GM12865 (cell line): ENCODE results near the gene FGF22.
"Not testable (repeated sequence)": the region's sequence is repeated elsewhere in the genome, so short reads cannot be mapped to it uniquely, and the experiment has no call there.

ENCODE experiments used
- DNase-seq: peaks from one replicate; pipeline ENCODE4 v3.0.0; 2010; ENCODE audit warnings: low read depth
- H3K4me3 ChIP-seq: 2 replicates; pipeline ENCODE4 v1.5.1; 2011; ENCODE audit warnings: mild to moderate bottlenecking, low read depth, low read length, control low read depth
- CTCF ChIP-seq: IDR thresholded peaks from 2 replicates; pipeline ENCODE4 v1.5.1; 2011; ENCODE audit warnings: low read length, control low read depth, low read depth, inconsistent platforms; ENCODE audit not compliant: insufficient read depth; ENCODE audit errors: missing control alignments

The FGF22 gene

DNA sequence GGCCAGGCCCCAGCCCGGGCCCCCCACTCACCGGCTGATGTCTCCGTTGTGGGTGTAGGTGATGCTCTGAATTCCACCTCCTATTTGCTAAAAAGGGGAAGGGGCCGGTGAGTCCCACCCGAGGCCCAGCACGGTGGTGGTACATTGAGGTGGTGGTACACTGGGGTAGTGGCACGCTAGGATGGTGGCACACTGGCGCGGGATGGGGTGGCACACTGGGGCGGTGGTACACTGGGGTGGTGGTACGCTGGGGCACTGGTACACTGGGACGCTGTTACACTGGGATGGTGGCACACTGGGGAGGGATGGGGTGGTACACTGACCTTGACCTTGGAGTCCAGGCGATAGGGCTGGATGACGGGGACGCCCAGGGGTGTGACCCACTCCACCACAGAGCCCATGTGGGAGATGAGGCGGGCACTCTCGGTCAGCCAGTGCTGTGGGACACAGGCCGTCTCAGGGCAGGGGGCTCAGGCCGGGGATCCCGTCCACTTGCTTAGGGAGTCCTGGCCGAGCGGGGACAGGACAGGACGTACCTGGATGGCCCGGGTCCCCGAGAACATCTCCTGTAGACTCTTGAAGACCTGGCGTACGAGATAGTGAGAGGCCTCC is 20.9 kb upstream of the FGF22 start:
- no peak overlapping the region for H3K4me3 ChIP-seq
- DNase-seq = no peak
- TF ChIP-seq CTCF = no peak

- DNase-seq = no peak
- H3K4me3 ChIP-seq = no peak overlapping the region
- TF ChIP-seq CTCF = no peak
Observed at GRCh38 chr19:619286-620002, 20.2 kb upstream of the FGF22 start.

GRCh38 chr19:620166-620862 is 19.4 kb upstream of the FGF22 start:
- no peak overlapping the region for H3K4me3 ChIP-seq
- DNase-seq = no peak
- no peak for TF ChIP-seq CTCF

DNA sequence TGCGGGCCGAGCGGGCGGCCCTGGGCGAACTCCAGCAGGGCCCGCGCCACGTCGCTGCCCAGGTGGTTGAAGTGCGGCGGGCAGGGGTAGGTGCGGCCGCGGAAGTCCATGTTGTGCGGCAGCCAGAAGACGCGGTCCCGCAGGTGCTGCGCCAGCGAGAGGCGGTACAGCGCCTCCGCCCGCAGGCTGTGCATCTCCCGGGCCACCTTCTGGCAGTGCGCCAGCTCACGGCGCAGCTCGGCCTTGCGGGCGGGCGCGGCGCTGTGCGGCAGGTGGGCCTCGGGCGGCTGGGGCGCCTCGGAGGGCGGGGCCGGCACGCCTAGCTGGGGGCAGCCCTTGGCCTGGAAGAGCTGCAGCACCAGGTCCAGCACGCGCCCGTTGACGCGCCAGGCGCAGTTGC is 18.5 kb upstream of the FGF22 start:
- not testable (repeated sequence) for H3K4me3 ChIP-seq, DNase-seq

- DNase-seq = no peak
- no peak for TF ChIP-seq CTCF
- H3K4me3 ChIP-seq = no peak overlapping the region
Observed at GRCh38 chr19:621819-622218, 17.9 kb upstream of the FGF22 start.

DNA sequence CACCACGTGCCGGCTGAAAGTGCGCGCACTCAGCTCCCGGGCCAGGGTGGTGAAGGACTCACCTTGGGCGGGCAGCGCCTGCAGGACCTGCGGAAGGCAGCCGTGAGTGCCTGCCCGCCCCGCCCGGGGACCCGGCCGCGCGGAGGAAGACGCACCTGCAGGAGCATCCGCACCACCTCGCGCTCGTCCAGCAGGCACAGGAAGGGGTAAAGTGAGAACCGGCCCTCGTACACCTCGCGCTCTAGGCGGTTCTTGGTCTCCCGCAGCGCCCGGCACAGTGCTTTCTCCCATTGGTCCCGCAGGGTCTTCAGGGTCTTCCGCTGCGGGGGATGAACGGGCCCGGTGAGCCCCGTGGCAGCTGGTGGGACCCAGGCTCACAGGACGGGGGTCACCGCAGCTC is 17.0 kb upstream of the FGF22 start:
- TF ChIP-seq CTCF = no peak
- DNase-seq = no peak
- no peak overlapping the region for H3K4me3 ChIP-seq

- DNase-seq = no peak
- TF ChIP-seq CTCF = no peak
- no peak overlapping the region for H3K4me3 ChIP-seq
Observed at GRCh38 chr19:623175-623916, 16.3 kb upstream of the FGF22 start.
